Measurements from ENCODE around the gene GSK3A.

GSK3A gene

GRCh38 chr19:42230571-42230970 is 11.8 kb downstream of the GSK3A start (continued):
- no peak for TF ChIP-seq TCF4 (CRISPR knock-in tag; IDR thresholded peaks at IDR 0.05; ENCODE audit: borderline replicate concordance)
- no peak for TF ChIP-seq PATZ1 (CRISPR knock-in tag; IDR thresholded peaks at IDR 0.05; ENCODE audit: borderline replicate concordance)
- TF ChIP-seq PPARA (CRISPR knock-in tag; IDR thresholded peaks at IDR 0.05; ENCODE audit: borderline replicate concordance) = no peak
- TF ChIP-seq ZFP3 (CRISPR knock-in tag; IDR thresholded peaks at IDR 0.05) = no peak
- no peak for TF ChIP-seq CREB5 (CRISPR knock-in tag; IDR thresholded peaks at IDR 0.05; ENCODE audit: low read depth)

GRCh38 chr19:42229855-42230351 is 12.5 kb downstream of the GSK3A start:
- TF ChIP-seq ZNF70 (CRISPR knock-in tag; IDR thresholded peaks at IDR 0.05) (no peak), ISL1 (CRISPR knock-in tag; IDR thresholded peaks at IDR 0.05) (no peak), SNAI2 (CRISPR knock-in tag; IDR thresholded peaks at IDR 0.05) (no peak), PATZ1 (CRISPR knock-in tag; IDR thresholded peaks at IDR 0.05; ENCODE audit: borderline replicate concordance) (no peak), ZNF565 (CRISPR knock-in tag; conservative IDR thresholded peaks at IDR 0.05; ENCODE audit: low read depth) (no peak)
- peak; percentile 35 for ATAC-seq

GRCh38 chr19:42229301-42229854 is 13.0 kb downstream of the GSK3A start:
- TF ChIP-seq CREB5 (CRISPR knock-in tag; IDR thresholded peaks at IDR 0.05; ENCODE audit: low read depth) (no peak), ARNTL (CRISPR knock-in tag; IDR thresholded peaks at IDR 0.05; ENCODE audit: borderline replicate concordance, low read depth) (no peak), TOX (CRISPR knock-in tag; IDR thresholded peaks at IDR 0.05; ENCODE audit: borderline replicate concordance) (no peak), ISL1 (CRISPR knock-in tag; IDR thresholded peaks at IDR 0.05) (no peak), RARB (CRISPR knock-in tag; IDR thresholded peaks at IDR 0.05) (no peak), PATZ1 (CRISPR knock-in tag; IDR thresholded peaks at IDR 0.05; ENCODE audit: borderline replicate concordance) (no peak), ZNF8 (CRISPR knock-in tag; IDR thresholded peaks at IDR 0.05) (no peak), CSRNP3 (CRISPR knock-in tag; IDR thresholded peaks at IDR 0.05) (no peak), SNAI2 (CRISPR knock-in tag; IDR thresholded peaks at IDR 0.05) (no peak), CSDC2 (CRISPR knock-in tag; IDR thresholded peaks at IDR 0.05) (no peak), ZC3H10 (CRISPR knock-in tag; IDR thresholded peaks at IDR 0.05) (no peak), ESRRG (CRISPR knock-in tag; IDR thresholded peaks at IDR 0.05) (no peak), BACH2 (CRISPR knock-in tag; IDR thresholded peaks at IDR 0.05; ENCODE audit: borderline replicate concordance) (no peak), ZFP3 (CRISPR knock-in tag; IDR thresholded peaks at IDR 0.05) (no peak)
- no peak; the same call in 2 of the 3 replicates for ATAC-seq
